Measurements from ENCODE around the gene SETBP1.

The SETBP1 gene

GRCh38 chr18:44733754-44734465 is 53.2 kb downstream of the SETBP1 start:
- H3K4me3 ChIP-seq (ENCODE audit: low read length) = no peak overlapping the region
- TF ChIP-seq CTCF (conservative IDR thresholded peaks at IDR 0.05; ENCODE audit: low read depth, low read length) = no peak
- no peak for DNase-seq (ENCODE audit: low read depth)

GRCh38 chr18:44735096-44735495 is 54.4 kb downstream of the SETBP1 start:
- DNase-seq (ENCODE audit: low read depth) = no peak
- no peak overlapping the region for H3K4me3 ChIP-seq (ENCODE audit: low read length)
- no peak for TF ChIP-seq CTCF (conservative IDR thresholded peaks at IDR 0.05; ENCODE audit: low read depth, low read length)

- no peak for TF ChIP-seq CTCF (conservative IDR thresholded peaks at IDR 0.05; ENCODE audit: low read depth, low read length)
- no peak overlapping the region for H3K4me3 ChIP-seq (ENCODE audit: low read length)
- no peak for DNase-seq (ENCODE audit: low read depth)
These were observed 56.1 kb downstream of the SETBP1 start for GRCh38 chr18:44736664-44737380.

GRCh38 chr18:44737623-44738022 is 56.9 kb downstream of the SETBP1 start:
- no peak for TF ChIP-seq CTCF (conservative IDR thresholded peaks at IDR 0.05; ENCODE audit: low read depth, low read length)
- no peak for DNase-seq (ENCODE audit: low read depth)
- no peak overlapping the region for H3K4me3 ChIP-seq (ENCODE audit: low read length)

GRCh38 chr18:44740000-44740399 is 59.3 kb downstream of the SETBP1 start:
- no peak for DNase-seq (ENCODE audit: low read depth)
- H3K4me3 ChIP-seq (ENCODE audit: low read length) = no peak overlapping the region
- no peak for TF ChIP-seq CTCF (conservative IDR thresholded peaks at IDR 0.05; ENCODE audit: low read depth, low read length)

GRCh38 chr18:44741085-44741484 is 60.4 kb downstream of the SETBP1 start:
- no peak overlapping the region for H3K4me3 ChIP-seq (ENCODE audit: low read length)
- no peak for TF ChIP-seq CTCF (conservative IDR thresholded peaks at IDR 0.05; ENCODE audit: low read depth, low read length)
- DNase-seq (ENCODE audit: low read depth) = no peak

GRCh38 chr18:44741511-44741910 is 60.8 kb downstream of the SETBP1 start:
- no peak overlapping the region for H3K4me3 ChIP-seq (ENCODE audit: low read length)
- no peak for DNase-seq (ENCODE audit: low read depth)
- no peak for TF ChIP-seq CTCF (conservative IDR thresholded peaks at IDR 0.05; ENCODE audit: low read depth, low read length)

All from retinal pigment epithelial cell (primary cell).